HepG2 (cell line): ENCODE data around the gene ZNF444. TPM values are rescaled to one million over a fixed set of nuclear protein-coding genes. Genes with fewer than 3 reads are reported as not detected.

Source experiments
- ARHGAP35 ChIP-seq: sonication (generic); formaldehyde crosslinking; IDR thresholded peaks from 2 replicates; pipeline ENCODE4 v1.9.0; 2022; ENCODE audit warnings: mild to moderate bottlenecking, inconsistent platforms, moderate library complexity, missing genetic modification reagents, borderline replicate concordance
- CREBL2 ChIP-seq: sonication (generic); formaldehyde crosslinking; IDR thresholded peaks from 2 replicates; pipeline ENCODE4 v1.8.1; 2023; ENCODE audit warnings: missing genetic modification reagents, mild to moderate bottlenecking, borderline replicate concordance
- DRAP1 ChIP-seq: IDR thresholded peaks from 2 replicates; pipeline ENCODE4 v1.6.1; 2016; ENCODE audit warnings: missing genetic modification reagents, missing compliant biosample characterization
- GABPA ChIP-seq, 2 experiments: IDR thresholded peaks; 2 replicates each; pipeline ENCODE4 v1.6.1; 2011 to 2016; ENCODE audit warnings: low read depth in 2 of 2, low read length in 1 of 2, missing biosample characterization in 1 of 2, missing genetic modification characterization in 1 of 2
- HNF1A ChIP-seq, 2 experiments: sonication (generic) in 1 of 2; formaldehyde crosslinking in 1 of 2; IDR thresholded peaks; 2 replicates each; pipeline versions ENCODE4 v1.4.0 to v1.6.1; 2016 to 2020; ENCODE audit warnings: borderline replicate concordance in 1 of 2, low read depth in 1 of 2, mild to moderate bottlenecking in 1 of 2, missing genetic modification reagents in 1 of 2
- KLF16 ChIP-seq, 2 experiments: sonication (generic) in 1 of 2; formaldehyde crosslinking in 1 of 2; IDR thresholded peaks; 2 replicates each; pipeline versions ENCODE4 v1.6.1 to v1.8.0; 2016 to 2023; ENCODE audit warnings: missing genetic modification reagents in 2 of 2, missing compliant biosample characterization in 1 of 2
- MAX ChIP-seq: IDR thresholded peaks from 2 replicates; pipeline ENCODE4 v1.6.1; 2012; ENCODE audit warnings: inconsistent platforms
- POLR2AphosphoS2 ChIP-seq: IDR thresholded peaks from 2 replicates; pipeline ENCODE4 v1.6.1; 2011; ENCODE audit warnings: low read depth, low read length, improper control_type of control experiment
- REXO4 ChIP-seq: sonication (generic); formaldehyde crosslinking; IDR thresholded peaks from 2 replicates; pipeline ENCODE4 v1.8.0; 2022; ENCODE audit warnings: missing genetic modification reagents, mild to moderate bottlenecking, borderline replicate concordance
- SP2 ChIP-seq: sonication (generic); formaldehyde crosslinking; IDR thresholded peaks from 2 replicates; pipeline ENCODE4 v1.5.1; 2020; ENCODE audit warnings: mild to moderate bottlenecking, missing genetic modification reagents
- SRF ChIP-seq: IDR thresholded peaks from 2 replicates; pipeline ENCODE4 v1.6.1; 2011; ENCODE audit warnings: mild to moderate bottlenecking, low read depth, low read length, moderate library complexity
- TBX3 ChIP-seq: fragments of 450-650 bp; IDR thresholded peaks from 2 replicates; pipeline ENCODE4 v1.6.1; 2017; ENCODE audit warnings: antibody characterized with exemption, mild to moderate bottlenecking, inconsistent platforms, borderline replicate concordance
- TP53 ChIP-seq: sonication (generic); formaldehyde crosslinking; conservative IDR thresholded peaks from 2 replicates; pipeline ENCODE4 v1.4.0; 2020; ENCODE audit warnings: missing genetic modification reagents
- TRIM24 ChIP-seq: sonication (generic); formaldehyde crosslinking; IDR thresholded peaks from 2 replicates; pipeline ENCODE4 v1.8.0; 2022; ENCODE audit warnings: mild to moderate bottlenecking, missing genetic modification reagents
- ZFAT ChIP-seq: sonication (generic); formaldehyde crosslinking; conservative IDR thresholded peaks from 2 replicates; pipeline ENCODE4 v1.8.1; 2023; ENCODE audit warnings: missing genetic modification reagents, inconsistent platforms
- ZMYM3 ChIP-seq: sonication (generic); formaldehyde crosslinking; IDR thresholded peaks from 2 replicates; pipeline ENCODE4 v1.5.1; 2020; ENCODE audit warnings: mild to moderate bottlenecking, missing genetic modification reagents
- ZNF510 ChIP-seq: sonication (generic); formaldehyde crosslinking; IDR thresholded peaks from 2 replicates; pipeline ENCODE4 v1.4.0; 2020; ENCODE audit warnings: low read depth, mild to moderate bottlenecking, missing genetic modification reagents
- ZNF513 ChIP-seq: sonication (generic); formaldehyde crosslinking; conservative IDR thresholded peaks from 2 replicates; pipeline ENCODE4 v1.5.0; 2020; ENCODE audit warnings: missing genetic modification reagents
- ZNF563 ChIP-seq: sonication (generic); formaldehyde crosslinking; IDR thresholded peaks from 2 replicates; pipeline ENCODE4 v1.8.0; 2022; ENCODE audit warnings: mild to moderate bottlenecking, moderate library complexity, missing genetic modification reagents
- polyA plus RNA-seq, 8 experiments: library from polyadenylated mRNA; depleted of rRNA in 3 of 8; stranded (reverse) in 7 of 8; unstranded in 1 of 8; fragments of >200 nt; fragmentation: Illumina TruSeq in 4 of 8; extraction: Trizol in 4 of 8; gene quantifications; 2 replicates each; pipeline versions ENCODE4 v1.2.1 to v1.2.3, GENCODE V29; 2011 to 2016; ENCODE audit warnings: low read depth in 4 of 8, missing spikeins in 1 of 8, mixed read lengths in 1 of 8; ENCODE audit not compliant: insufficient read depth in 1 of 8
- total RNA-seq, 5 experiments: library from RNA; depleted of rRNA; stranded (reverse); fragments of >200 nt; fragmentation: Illumina TruSeq; extraction: Trizol; gene quantifications; 2 replicates each; pipeline ENCODE4 v1.2.3, GENCODE V29; 2016; ENCODE audit warnings: low read depth in 1 of 5

Gene ZNF444
- total and polyA plus RNA-seq, 2 of the 13 experiments (the other 11 are each of a cell fraction or from before 2014, with no cell fraction given), result 27.4 to 30.3 TPM

GRCh38 chr19:56142897-56143434, 1.9 kb downstream of the ZNF444 start (continued):
- TF ChIP-seq HNF1A (IDR thresholded peaks at IDR 0.05; ENCODE audit: low read depth) (no peak), HNF1A (CRISPR knock-in tag; IDR thresholded peaks at IDR 0.05; ENCODE audit: borderline replicate concordance) (no peak), ZNF513 (CRISPR knock-in tag) (no peak), REXO4 (CRISPR knock-in tag) (no peak), CREBL2 (CRISPR knock-in tag) (no peak), ZNF510 (CRISPR knock-in tag) (no peak), DRAP1 (CRISPR knock-in tag) (0 out of 2 replicates have a peak, but pooled peaks have one; percentile 10), ZNF563 (CRISPR knock-in tag) (no peak), ARHGAP35 (CRISPR knock-in tag) (no peak), GABPA (IDR thresholded peaks at IDR 0.05; ENCODE audit: low read depth, low read length) (no peak), GABPA (CRISPR knock-in tag; IDR thresholded peaks at IDR 0.05; ENCODE audit: low read depth) (no peak), POLR2AphosphoS2 (no peak), SP2 (CRISPR knock-in tag) (no peak), KLF16 (CRISPR knock-in tag; IDR thresholded peaks at IDR 0.05) (no peak), TRIM24 (CRISPR knock-in tag) (no peak), ZFAT (no peak), TBX3 (no peak), MAX (peak; percentile 52), TP53 (CRISPR knock-in tag) (no peak), ZMYM3 (CRISPR knock-in tag) (no peak), SRF (no peak)
